Measurements from ENCODE around the gene MYOG. TPM values are rescaled to one million over a fixed set of nuclear protein-coding genes. Genes with fewer than 3 reads are reported as not detected.

MYOG gene
- total RNA-seq = not detected

DNA sequence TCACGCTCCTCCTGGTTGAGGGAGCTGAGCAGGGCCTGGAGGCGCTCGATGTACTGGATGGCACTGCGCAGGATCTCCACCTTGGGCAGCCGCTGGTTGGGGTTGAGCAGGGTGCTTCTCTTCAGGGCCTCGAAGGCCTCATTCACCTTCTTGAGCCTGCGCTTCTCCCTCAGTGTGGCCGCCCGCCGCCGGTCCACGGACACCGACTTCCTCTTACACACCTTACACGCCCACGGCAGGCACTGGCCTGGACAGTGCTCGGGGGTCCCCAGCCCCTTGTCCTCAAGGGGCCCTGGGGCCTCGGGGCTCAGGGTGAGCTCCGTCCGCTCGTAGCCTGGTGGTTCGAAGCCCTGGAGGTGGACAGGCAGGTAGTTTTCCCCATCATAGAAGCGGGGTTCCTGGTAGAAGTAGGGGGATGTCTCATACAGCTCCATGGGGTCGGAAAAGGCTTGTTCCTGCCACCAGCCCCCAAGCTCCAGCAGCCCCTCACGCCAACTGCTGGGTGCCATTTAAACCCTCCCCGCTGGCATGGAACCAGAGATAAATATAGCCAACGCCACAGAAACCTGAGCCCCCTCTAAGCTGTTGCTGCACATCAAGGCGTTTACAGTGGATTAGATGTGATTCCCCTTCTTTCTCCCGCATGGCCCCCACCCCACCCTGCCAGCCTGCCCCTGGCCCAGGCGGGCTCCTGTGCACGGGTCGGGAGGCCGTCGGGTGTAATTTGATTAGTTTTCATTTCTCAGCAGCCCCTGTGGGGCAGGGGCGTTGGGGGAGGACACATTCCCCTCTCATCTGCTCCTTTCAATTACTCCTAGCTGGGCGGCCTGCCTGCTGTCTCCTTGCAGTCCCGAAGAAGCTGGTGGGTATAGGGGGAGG lies at the start of gene MYOG:
Gene MYOG, minus strand, starts transcription at position 485 of the 879 bp plus-strand sequence. Its CDS starts 51 bp downstream, at position 434.
- DNase-seq (ENCODE audit: low spot score) = no peak

- no peak for DNase-seq (ENCODE audit: low spot score)
These were observed 48.3 kb upstream of the MYOG start for GRCh38 chr1:203133970-203134725.

- DNase-seq (ENCODE audit: low spot score) = no peak
These were observed 45.9 kb upstream of the MYOG start for GRCh38 chr1:203131548-203132200.

- DNase-seq (ENCODE audit: low spot score) = no peak
These were observed 44.7 kb upstream of the MYOG start for GRCh38 chr1:203130358-203130985.

GRCh38 chr1:203129501-203130231 lies 43.9 kb upstream of the MYOG start:
- DNase-seq (ENCODE audit: low spot score) = peak; percentile 64

- DNase-seq (ENCODE audit: low spot score) = no peak
These were observed 43.1 kb upstream of the MYOG start for GRCh38 chr1:203128716-203129500.

GRCh38 chr1:203128431-203128715 lies 42.6 kb upstream of the MYOG start:
- DNase-seq (ENCODE audit: low spot score) = no peak

DNA sequence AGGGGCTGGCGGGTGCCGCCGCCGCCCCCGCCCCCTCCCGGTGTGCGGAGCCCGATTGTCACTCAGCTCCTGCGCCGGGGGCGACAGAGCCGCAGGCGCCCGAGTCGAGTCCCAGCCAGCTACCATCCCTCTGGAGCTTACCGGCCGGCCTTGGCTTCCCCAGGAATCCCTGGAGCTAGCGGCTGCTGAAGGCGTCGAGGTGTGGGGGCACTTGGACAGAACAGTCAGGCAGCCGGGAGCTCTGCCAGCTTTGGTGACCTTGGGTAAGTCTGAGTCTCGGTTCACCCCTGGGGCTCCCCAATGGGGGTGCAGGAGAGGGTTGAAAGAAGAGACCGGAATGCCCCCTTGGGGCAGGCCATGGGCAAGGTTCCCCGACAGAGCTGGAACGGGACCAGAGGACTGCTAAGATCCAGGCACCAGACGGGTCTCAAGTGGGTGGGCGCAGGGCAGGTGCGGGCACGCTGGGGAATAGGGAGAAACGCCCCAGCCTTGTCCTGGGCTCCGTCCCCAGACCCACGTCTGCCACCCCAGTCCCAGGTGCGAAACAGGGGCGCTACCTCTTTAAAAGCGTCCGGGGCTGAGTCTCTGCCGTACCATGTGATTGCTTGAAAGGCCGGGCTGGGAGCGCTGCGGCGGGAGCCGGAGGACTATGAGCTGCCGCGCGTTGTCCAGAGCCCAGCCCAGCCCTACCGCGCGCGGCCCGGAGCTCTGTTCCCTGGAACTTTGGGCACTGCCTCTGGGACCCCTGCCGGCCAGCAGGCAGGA lies 42.0 kb upstream of the MYOG start, which contains the start of gene ADORA1:
Gene ADORA1, plus strand, starts transcription at position 61 of the 765 bp plus-strand sequence. CDS start 1,116 bp downstream, outside the sequence.
- peak; percentile 71 for DNase-seq (ENCODE audit: low spot score)

GRCh38 chr1:203126866-203127665 lies 41.3 kb upstream of the MYOG start:
- DNase-seq (ENCODE audit: low spot score) = no peak

GRCh38 chr1:203126151-203126865 lies 40.5 kb upstream of the MYOG start:
- DNase-seq (ENCODE audit: low spot score) = no peak

DNA sequence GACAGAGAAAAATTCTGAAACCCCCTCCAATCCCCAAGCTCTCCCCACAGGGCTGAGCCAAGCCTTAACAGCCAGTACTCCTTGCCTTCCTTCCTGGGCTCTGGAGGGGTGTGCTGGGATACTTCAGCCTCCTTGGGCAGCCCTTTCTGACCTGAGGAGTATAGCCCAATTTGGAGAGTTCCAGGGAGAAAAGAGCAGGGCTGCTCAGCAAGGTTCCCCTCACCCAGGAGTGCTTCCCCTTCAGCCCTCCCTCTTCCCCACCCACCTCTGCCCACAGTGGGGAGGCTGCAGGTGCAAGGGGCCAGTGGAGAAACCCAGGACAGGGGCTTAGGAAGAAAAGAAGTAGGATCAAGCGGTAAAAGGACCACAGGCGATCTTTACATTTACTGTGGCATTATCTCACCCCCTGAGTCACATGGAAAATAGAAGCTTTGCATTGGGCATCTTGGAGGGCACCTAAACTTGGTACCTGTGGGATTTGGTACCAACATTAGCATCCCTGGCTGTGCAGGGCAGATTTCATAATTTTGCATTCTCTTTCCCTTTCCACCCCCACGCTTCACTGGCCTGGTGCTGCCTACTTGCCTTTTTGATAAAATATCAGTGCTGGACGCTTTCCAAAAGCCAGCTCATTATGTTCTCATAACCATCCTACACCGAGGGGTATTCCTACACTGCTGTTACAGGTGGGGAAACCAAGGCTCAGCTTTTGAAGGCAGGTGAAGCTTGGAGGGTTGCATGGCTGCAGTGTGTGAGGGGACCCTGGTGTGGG lies 38.9 kb upstream of the MYOG start:
- no peak for DNase-seq (ENCODE audit: low spot score)

GRCh38 chr1:203124011-203124410 lies 38.2 kb upstream of the MYOG start:
- no peak for DNase-seq (ENCODE audit: low spot score)

GRCh38 chr1:203122159-203122558 lies 36.3 kb upstream of the MYOG start:
- DNase-seq (ENCODE audit: low spot score) = no peak

GRCh38 chr1:203121186-203122015 lies 35.6 kb upstream of the MYOG start:
- no peak for DNase-seq (ENCODE audit: low spot score)

- no peak for DNase-seq (ENCODE audit: low spot score)
These were observed 34.7 kb upstream of the MYOG start for GRCh38 chr1:203120325-203121153.

Measured in mucosa of gallbladder (tissue), 1 donor.